Breast epithelium (tissue), 4 donors: ENCODE measurements around the gene ARHGEF17. TPM values are rescaled to one million over a fixed set of nuclear protein-coding genes. Genes with fewer than 3 reads are reported as not detected.
A peak's percentile ranks its signal among the peaks of the same experiment; 100 is the strongest.

Experiments used
- DNase-seq, 2 donors: peaks; one replicate each; pipeline ENCODE4 v3.0.0-alpha.2; 2019; ENCODE audit warnings: low spot score in 2 of 2
- H3K27ac ChIP-seq, 2 donors: fragments of 200-600 bp; sonication (generic) in 1 of 2; one replicate each; pipeline ENCODE4 v1.5.1; 2016 to 2019; ENCODE audit warnings: mild to moderate bottlenecking in 1 of 2
- H3K27me3 ChIP-seq, 2 donors: fragments of 200-600 bp; sonication (generic) in 1 of 2; one replicate each; pipeline versions ENCODE4 v1.5.1 to v1.6.0; 2017 to 2019; ENCODE audit warnings: control low read depth in 1 of 2, mild to moderate bottlenecking in 1 of 2
- H3K36me3 ChIP-seq: fragments of 200-600 bp; one replicate; pipeline ENCODE4 v1.5.1; 2019
- H3K4me1 ChIP-seq, 2 donors: fragments of 200-600 bp; sonication (generic); one replicate each; pipeline ENCODE4 v1.5.1; 2016 to 2019; ENCODE audit warnings: control low read depth in 1 of 2
- H3K4me3 ChIP-seq, 3 donors: fragments of 200-600 bp; sonication (generic); 1 replicate in 2 of 3; 2 replicates in 1 of 3; pipeline ENCODE4 v1.5.1; 2016 to 2019; ENCODE audit warnings: mild to moderate bottlenecking in 3 of 3, moderate library complexity in 2 of 3
- H3K9me3 ChIP-seq, 2 donors: fragments of 200-600 bp; sonication (generic) in 1 of 2; one replicate each; pipeline ENCODE4 v1.5.1; 2016 to 2019; ENCODE audit warnings: control low read depth in 1 of 2
- POLR2A ChIP-seq: fragments of 450-650 bp; IDR thresholded peaks from one replicate; pipeline ENCODE4 v1.6.1; 2016; ENCODE audit warnings: antibody characterized with exemption, mild to moderate bottlenecking, moderate library complexity
- POLR2AphosphoS5 ChIP-seq, 3 donors: sonication (generic); formaldehyde crosslinking; IDR thresholded peaks; one replicate each; pipeline ENCODE4 v1.6.1; 2017; ENCODE audit warnings: antibody characterized with exemption in 3 of 3
- intact Hi-C: fragments of 100-400 bp; cut with DNase I; formaldehyde crosslinking; loops from one replicate; pipeline ENCODE4 v1.15.1; 2023; ENCODE audit warnings: low total_unique reads
- total RNA-seq, 3 donors: library from RNA; depleted of rRNA; stranded (reverse); fragments of >200 nt; gene quantifications; one replicate each; pipeline ENCODE4 v1.1.0, GENCODE V29; 2016
- TF ChIP-seq, protein P1 (sequence below), 3 donors: fragments of 450-650 bp; IDR thresholded peaks; one replicate each; pipeline ENCODE4 v1.5.1; 2016 to 2017; ENCODE audit warnings: antibody characterized with exemption in 3 of 3, mild to moderate bottlenecking in 3 of 3, moderate library complexity in 3 of 3

ARHGEF17 gene
- total RNA-seq, 3 donors from 2014 or later: 28.8 to 54.7 (median 38.2) TPM

DNA sequence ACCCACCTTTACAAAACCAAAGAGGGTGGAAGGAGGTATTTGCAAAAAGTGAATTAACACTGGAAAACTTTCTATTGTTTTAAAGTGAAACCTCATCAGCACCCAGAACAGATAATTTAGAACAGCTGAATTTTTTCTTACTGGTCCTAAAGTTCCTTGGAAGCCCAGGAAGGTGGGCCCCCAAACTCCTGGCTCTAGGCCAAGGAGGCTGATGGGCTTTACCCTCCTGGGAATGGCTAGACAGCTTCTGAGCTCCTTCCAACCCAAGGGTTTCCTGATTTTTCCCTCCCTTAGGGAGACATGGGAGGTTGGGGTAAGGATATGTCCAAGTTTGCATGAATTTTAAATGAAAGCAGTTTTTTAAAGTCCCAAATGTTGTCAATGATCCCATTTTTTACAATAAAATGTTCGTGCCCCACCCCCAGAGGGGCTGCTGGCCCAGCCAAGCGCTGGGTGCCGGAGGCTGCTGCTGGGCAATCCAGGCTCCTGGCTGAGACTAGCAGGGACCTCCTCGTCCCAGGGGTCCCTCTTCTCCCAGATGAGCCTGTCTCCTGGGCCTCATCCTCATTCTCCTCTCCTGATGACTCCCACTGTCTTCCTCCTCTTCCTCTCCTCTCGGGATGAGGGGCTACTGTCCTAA, 96.5 kb downstream of the ARHGEF17 start:
- H3K4me3 ChIP-seq: no peak overlapping the region
- H3K27me3 ChIP-seq: no peaks in the 10 kb centered on the region
- H3K4me1 ChIP-seq: no peaks in the 10 kb centered on the region
- H3K27ac ChIP-seq: no peak overlapping the region
- DNase-seq: no peak
- no peak for TF ChIP-seq POLR2A
- TF ChIP-seq POLR2AphosphoS5 (IDR thresholded peaks at IDR 0.05): no peak
- H3K9me3 ChIP-seq: no peaks in the 10 kb centered on the region
- intact Hi-C loops: loop anchor here (10.0 kb wide), 1 partner anchor 110 kb away; no protein-coding TSS in a partner anchor
- H3K36me3 ChIP-seq: no peaks in the 10 kb centered on the region

DNA sequence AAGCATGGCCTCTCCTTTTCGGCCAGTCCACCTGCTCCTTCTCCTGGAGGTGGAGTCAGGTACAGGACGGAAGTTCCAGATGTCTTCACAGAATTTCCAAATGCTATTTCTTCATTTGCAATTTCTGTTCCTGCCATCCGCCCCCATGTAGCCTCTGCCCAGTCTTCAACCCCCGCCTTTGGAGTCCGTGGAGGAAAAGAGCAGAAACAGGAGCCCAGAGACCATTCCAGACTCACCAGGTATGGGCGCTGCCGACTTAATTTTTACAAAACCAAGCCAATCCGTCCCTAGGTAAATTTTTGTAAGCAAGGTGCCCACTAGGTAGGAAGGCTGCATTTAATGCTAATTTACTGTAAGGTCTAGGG, 97.1 kb downstream of the ARHGEF17 start:
- intact Hi-C loops: loop anchor here (10.0 kb wide), 1 partner anchor 110 kb away; no protein-coding TSS in a partner anchor
- no peaks in the 10 kb centered on the region for H3K27me3 ChIP-seq
- no peak for TF ChIP-seq POLR2A
- TF ChIP-seq POLR2AphosphoS5 (IDR thresholded peaks at IDR 0.05): no peak
- TF ChIP-seq, protein P1, sequence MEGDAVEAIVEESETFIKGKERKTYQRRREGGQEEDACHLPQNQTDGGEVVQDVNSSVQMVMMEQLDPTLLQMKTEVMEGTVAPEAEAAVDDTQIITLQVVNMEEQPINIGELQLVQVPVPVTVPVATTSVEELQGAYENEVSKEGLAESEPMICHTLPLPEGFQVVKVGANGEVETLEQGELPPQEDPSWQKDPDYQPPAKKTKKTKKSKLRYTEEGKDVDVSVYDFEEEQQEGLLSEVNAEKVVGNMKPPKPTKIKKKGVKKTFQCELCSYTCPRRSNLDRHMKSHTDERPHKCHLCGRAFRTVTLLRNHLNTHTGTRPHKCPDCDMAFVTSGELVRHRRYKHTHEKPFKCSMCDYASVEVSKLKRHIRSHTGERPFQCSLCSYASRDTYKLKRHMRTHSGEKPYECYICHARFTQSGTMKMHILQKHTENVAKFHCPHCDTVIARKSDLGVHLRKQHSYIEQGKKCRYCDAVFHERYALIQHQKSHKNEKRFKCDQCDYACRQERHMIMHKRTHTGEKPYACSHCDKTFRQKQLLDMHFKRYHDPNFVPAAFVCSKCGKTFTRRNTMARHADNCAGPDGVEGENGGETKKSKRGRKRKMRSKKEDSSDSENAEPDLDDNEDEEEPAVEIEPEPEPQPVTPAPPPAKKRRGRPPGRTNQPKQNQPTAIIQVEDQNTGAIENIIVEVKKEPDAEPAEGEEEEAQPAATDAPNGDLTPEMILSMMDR (IDR thresholded peaks at IDR 0.05): no peak
- H3K9me3 ChIP-seq: no peaks in the 10 kb centered on the region
- H3K27ac ChIP-seq: peak overlapping the region in 1 of 2 donors; percentile 3
- H3K4me3 ChIP-seq: no peak overlapping the region
- H3K4me1 ChIP-seq: no peaks in the 10 kb centered on the region
- no peaks in the 10 kb centered on the region for H3K36me3 ChIP-seq
- no peak for DNase-seq

DNA sequence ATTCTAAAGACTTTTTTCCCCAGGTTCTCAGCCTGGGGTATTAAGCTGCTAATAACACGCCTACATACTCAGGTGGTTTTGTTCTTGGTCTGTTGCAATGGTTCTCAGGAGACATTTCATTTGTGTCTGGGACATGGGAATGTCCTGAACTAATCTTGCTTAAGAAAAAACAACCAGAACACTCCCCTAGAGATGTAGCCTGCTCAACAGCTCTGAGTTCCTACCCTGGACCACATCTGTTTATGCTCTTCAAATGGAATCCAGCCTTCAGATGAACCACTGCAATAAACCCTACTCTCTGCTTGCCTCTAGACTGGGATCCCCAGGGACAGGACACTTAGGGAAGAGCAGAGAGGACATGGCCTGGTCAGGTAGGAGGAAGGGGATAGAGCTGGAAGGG, 98.1 kb downstream of the ARHGEF17 start:
- Histone ChIP-seq H3K4me3 (no peak overlapping the region), H3K36me3 (no peaks in the 10 kb centered on the region), H3K27me3 (no peaks in the 10 kb centered on the region), H3K4me1 (no peaks in the 10 kb centered on the region), H3K9me3 (no peaks in the 10 kb centered on the region), H3K27ac (peak overlapping the region in 1 of 2 donors; percentile 19)
- TF ChIP-seq POLR2AphosphoS5 (IDR thresholded peaks at IDR 0.05) (no peak), POLR2A (no peak)
- TF ChIP-seq, protein P1 (IDR thresholded peaks at IDR 0.05): no peak
- DNase-seq: no peak
- intact Hi-C loops: loop anchor here (10.0 kb wide), 1 partner anchor 109 kb away; no protein-coding TSS in a partner anchor

DNA sequence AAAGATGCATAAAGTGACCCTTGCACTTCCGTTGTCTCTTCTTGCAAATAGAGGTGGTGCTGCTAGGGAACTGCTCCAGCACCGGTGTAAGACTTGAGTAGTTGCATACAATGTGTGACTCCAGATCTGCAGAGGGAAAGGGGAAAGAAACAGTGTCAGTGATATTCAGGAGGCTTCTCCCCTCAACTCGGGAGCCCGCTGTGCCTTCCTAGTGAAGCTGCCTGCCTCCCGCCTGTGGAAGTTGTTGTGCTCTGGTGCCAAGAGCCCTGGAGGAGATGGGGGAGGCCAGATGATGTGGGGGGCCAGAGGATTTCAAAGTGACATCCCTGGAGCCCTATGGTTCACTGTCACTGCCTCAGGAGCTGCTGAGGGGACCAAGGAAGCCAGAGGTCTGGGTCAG, 98.5 kb downstream of the ARHGEF17 start:
- H3K27ac ChIP-seq: peak overlapping the region in 1 of 2 donors; percentile 19
- no peaks in the 10 kb centered on the region for H3K27me3 ChIP-seq
- intact Hi-C loops: loop anchor here (10.0 kb wide), 1 partner anchor 108 kb away; no protein-coding TSS in a partner anchor
- no peaks in the 10 kb centered on the region for H3K36me3 ChIP-seq
- no peak overlapping the region for H3K4me3 ChIP-seq
- no peak for DNase-seq
- no peak for TF ChIP-seq POLR2A
- TF ChIP-seq, protein P1 (IDR thresholded peaks at IDR 0.05): no peak
- no peak for TF ChIP-seq POLR2AphosphoS5 (IDR thresholded peaks at IDR 0.05)
- H3K4me1 ChIP-seq: no peaks in the 10 kb centered on the region
- H3K9me3 ChIP-seq: no peaks in the 10 kb centered on the region

DNA sequence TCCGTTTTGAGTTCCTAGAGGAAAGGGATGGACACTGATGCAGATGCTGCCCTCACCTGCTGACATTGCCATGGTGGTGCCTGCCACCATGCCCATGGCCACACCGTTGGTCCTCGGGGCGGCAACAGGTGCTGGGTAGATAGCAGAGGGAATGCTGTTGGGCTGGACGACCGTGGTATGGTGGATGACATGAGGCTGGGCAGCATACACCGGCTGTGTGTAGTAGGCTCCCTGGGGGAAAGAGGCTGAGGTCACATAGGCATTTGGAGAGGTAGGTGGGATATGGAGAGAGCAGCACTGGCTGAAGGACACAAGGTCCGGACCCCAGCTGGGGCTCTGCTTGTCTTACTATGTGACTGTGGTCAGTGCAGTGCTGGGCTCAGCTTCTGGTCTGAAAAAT, 101.4 kb downstream of the ARHGEF17 start:
- H3K9me3 ChIP-seq: no peaks in the 10 kb centered on the region
- no peak for DNase-seq
- no peak overlapping the region for H3K27ac ChIP-seq
- H3K4me3 ChIP-seq: no peak overlapping the region
- no peaks in the 10 kb centered on the region for H3K27me3 ChIP-seq
- no peaks in the 10 kb centered on the region for H3K4me1 ChIP-seq
- TF ChIP-seq, protein P1 (IDR thresholded peaks at IDR 0.05): no peak
- no peaks in the 10 kb centered on the region for H3K36me3 ChIP-seq
- intact Hi-C loops: loop anchor here (10.0 kb wide), 1 partner anchor 105 kb away; no protein-coding TSS in a partner anchor
